AG04450 (cell line): Measurements from ENCODE around the gene NAP1L1. TPM values are rescaled to one million over a fixed set of nuclear protein-coding genes. Genes with fewer than 3 reads are reported as not detected.

Source experiments
- CTCF ChIA-PET: fragments of 300-600, 350-600 bp; formaldehyde crosslinking; extraction: SDS; loops from one replicate; lab custom pipeline; 2022; ENCODE audit warnings: antibody characterized with exemption, inconsistent platforms; lab: Charles Lee
- POLR2A ChIA-PET: fragments of 350-600 bp; formaldehyde crosslinking; extraction: SDS; loops from one replicate; lab custom pipeline; 2021; ENCODE audit warnings: antibody characterized with exemption, inconsistent platforms; lab: Yijun Ruan, JAX
- DNase-seq: peaks from one replicate; pipeline ENCODE4 v3.0.0-alpha.2; 2011; ENCODE audit warnings: low read depth, low spot score
- H3K27ac ChIP-seq: one replicate; pipeline ENCODE4 v1.5.1; 2012; ENCODE audit warnings: low read depth, low read length, control low read depth
- H3K27me3 ChIP-seq: one replicate; pipeline ENCODE4 v1.6.0; 2012; ENCODE audit warnings: low read length; ENCODE audit not compliant: control insufficient read depth, insufficient read depth
- H3K4me3 ChIP-seq: 2 replicates; pipeline ENCODE4 v1.5.1; 2011; ENCODE audit warnings: mild to moderate bottlenecking, low read depth, low read length, control low read depth
- H3K9me3 ChIP-seq: 2 replicates; pipeline ENCODE4 v1.5.1; 2012; ENCODE audit warnings: low read length; ENCODE audit not compliant: control insufficient read depth, insufficient read depth
- polyA plus RNA-seq: library from polyadenylated mRNA; depleted of rRNA; stranded (reverse); fragments of >200 nt; gene quantifications from 2 replicates; pipeline ENCODE4 v1.2.3, GENCODE V29; 2011
- TF ChIP-seq, protein P1 (sequence below): IDR thresholded peaks from 2 replicates; pipeline ENCODE4 v1.5.1; 2011; ENCODE audit warnings: low read depth, low read length, control low read depth, inconsistent platforms

Gene NAP1L1
- polyA plus RNA-seq, 1 experiment: 593 TPM

- ChIA-PET CTCF (interaction anchor here (0.5 to 1.7 kb wide), 10 partner anchors 76 to 633 kb away, joined by 3 to 6 read pairs (median 4); partner anchors contain the start of gene GLIPR1L2), POLR2A (interaction anchor here (0.7 to 1.7 kb wide), 8 partner anchors 46 to 513 kb away, joined by 3 to 5 read pairs (median 3); partner anchors contain the start of gene KRR1)
- TF ChIP-seq, protein P1, sequence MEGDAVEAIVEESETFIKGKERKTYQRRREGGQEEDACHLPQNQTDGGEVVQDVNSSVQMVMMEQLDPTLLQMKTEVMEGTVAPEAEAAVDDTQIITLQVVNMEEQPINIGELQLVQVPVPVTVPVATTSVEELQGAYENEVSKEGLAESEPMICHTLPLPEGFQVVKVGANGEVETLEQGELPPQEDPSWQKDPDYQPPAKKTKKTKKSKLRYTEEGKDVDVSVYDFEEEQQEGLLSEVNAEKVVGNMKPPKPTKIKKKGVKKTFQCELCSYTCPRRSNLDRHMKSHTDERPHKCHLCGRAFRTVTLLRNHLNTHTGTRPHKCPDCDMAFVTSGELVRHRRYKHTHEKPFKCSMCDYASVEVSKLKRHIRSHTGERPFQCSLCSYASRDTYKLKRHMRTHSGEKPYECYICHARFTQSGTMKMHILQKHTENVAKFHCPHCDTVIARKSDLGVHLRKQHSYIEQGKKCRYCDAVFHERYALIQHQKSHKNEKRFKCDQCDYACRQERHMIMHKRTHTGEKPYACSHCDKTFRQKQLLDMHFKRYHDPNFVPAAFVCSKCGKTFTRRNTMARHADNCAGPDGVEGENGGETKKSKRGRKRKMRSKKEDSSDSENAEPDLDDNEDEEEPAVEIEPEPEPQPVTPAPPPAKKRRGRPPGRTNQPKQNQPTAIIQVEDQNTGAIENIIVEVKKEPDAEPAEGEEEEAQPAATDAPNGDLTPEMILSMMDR: no peak
- DNase-seq: no peak
- Histone ChIP-seq H3K9me3 (no peaks in the 10 kb centered on the region), H3K27me3 (no peaks in the 10 kb centered on the region), H3K27ac (no peak overlapping the region), H3K4me3 (no peak overlapping the region)
These were observed 60.2 kb downstream of the NAP1L1 start for GRCh38 chr12:76024102-76024781.

DNA sequence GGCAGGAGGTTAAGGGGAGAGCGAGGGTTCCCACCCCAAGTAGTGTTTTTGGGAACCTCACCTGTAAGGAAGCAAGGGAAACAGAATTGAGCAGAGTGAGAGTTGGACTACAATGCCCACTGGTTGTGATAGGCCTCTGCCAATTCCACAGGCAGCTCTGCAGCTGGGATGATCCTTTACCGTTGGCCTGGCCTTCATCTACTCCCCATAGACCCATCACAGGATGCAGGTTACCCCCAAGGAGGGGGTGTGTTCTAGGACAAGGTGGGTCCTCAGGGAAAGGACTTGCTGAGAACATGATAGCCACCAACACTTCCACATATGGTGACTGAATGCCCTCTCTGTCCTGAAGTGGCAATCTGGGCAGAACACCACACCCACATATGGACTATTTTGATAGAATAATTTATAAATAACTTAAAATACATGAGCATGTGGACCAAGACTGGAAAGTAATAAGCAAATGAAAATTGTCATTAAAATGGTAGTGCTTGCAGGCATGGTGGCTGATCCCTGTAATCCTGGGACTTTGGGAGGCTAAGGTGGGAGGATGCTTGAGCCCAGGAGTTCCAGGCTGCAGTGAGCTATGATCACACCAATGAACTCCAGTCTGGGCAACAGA, 61.3 kb downstream of the NAP1L1 start:
- CTCF ChIA-PET: interaction anchor here (0.6 kb wide), 1 partner anchor 406 kb away, joined by 3 read pairs; no protein-coding TSS in a partner anchor
- TF ChIP-seq, protein P1: no peak
- no peaks in the 10 kb centered on the region for H3K27me3 ChIP-seq
- POLR2A ChIA-PET: interaction anchor here (1.0 kb wide), 1 partner anchor 175 kb away, joined by 3 read pairs; no protein-coding TSS in a partner anchor
- H3K27ac ChIP-seq: no peak overlapping the region
- no peak overlapping the region for H3K4me3 ChIP-seq
- DNase-seq: no peak
- H3K9me3 ChIP-seq: no peaks in the 10 kb centered on the region

DNA sequence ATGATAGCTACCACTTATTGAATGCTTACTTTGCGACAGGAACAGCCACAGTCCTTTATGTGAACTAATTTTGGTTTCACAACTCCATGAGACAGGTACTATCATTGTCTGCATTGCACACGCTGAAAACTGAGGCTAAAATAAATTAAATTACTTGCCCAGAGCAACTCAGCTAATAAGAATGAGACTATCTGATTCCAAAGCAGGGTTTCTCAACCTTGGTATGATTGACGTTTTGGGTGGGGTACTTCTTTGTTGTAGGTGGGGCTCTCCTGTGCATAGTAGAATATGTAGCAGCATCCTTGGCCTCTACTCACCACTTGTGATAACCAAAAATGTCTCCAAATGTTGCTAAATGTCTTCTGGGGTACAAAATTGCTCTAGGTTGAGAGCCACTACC, 62.0 kb downstream of the NAP1L1 start:
- no peaks in the 10 kb centered on the region for H3K27me3 ChIP-seq
- no peak overlapping the region for H3K4me3 ChIP-seq
- CTCF ChIA-PET: interaction anchor here (1.0 kb wide), 1 partner anchor 434 kb away, joined by 3 read pairs; no protein-coding TSS in a partner anchor
- TF ChIP-seq, protein P1: no peak
- H3K9me3 ChIP-seq: no peaks in the 10 kb centered on the region
- POLR2A ChIA-PET: interaction anchor here (2.5 kb wide), 1 partner anchor 8 kb away, joined by 16 read pairs; the partner anchor contains the start of gene PHLDA1
- H3K27ac ChIP-seq: no peak overlapping the region
- no peak for DNase-seq

GRCh38 chr12:76020731-76021672, 63.5 kb downstream of the NAP1L1 start:
- DNase-seq: peak; percentile 93
- TF ChIP-seq, protein P1: no peak
- POLR2A ChIA-PET: interaction anchor here (0.6 to 2.5 kb wide), 5 partner anchors 10 to 359 kb away, joined by 3 to 16 read pairs (median 3); partner anchors contain the start of gene PHLDA1
- no peaks in the 10 kb centered on the region for H3K9me3 ChIP-seq
- CTCF ChIA-PET: interaction anchor here (0.7 to 1.1 kb wide), 3 partner anchors 8 to 514 kb away, joined by 3 read pairs; no protein-coding TSS in a partner anchor
- H3K27me3 ChIP-seq: no peaks in the 10 kb centered on the region
- H3K27ac ChIP-seq: peak overlapping the region; percentile 96
- H3K4me3 ChIP-seq: no peak overlapping the region
